ENCODE measurements around the gene MRTO4. TPM values are rescaled to one million over a fixed set of nuclear protein-coding genes. Genes with fewer than 3 reads are reported as not detected.

MRTO4 gene
- polyA plus RNA-seq, 1 of the 3 experiments (the other 2 are of a cell fraction), result 48.4 TPM

- no peak for TF ChIP-seq REST (IDR thresholded peaks at IDR 0.05; ENCODE audit: low read depth, low read length)
- no peak for TF ChIP-seq MAX (IDR thresholded peaks at IDR 0.05; ENCODE audit: low read depth)
- no peak for TF ChIP-seq CHD2 (IDR thresholded peaks at IDR 0.05; ENCODE audit: low read length, partially characterized antibody)
- no peak for TF ChIP-seq NFIC (IDR thresholded peaks at IDR 0.05; ENCODE audit: borderline replicate concordance)
- TF ChIP-seq TAF1 (IDR thresholded peaks at IDR 0.05; ENCODE audit: borderline replicate concordance, low read depth, low read length), result no peak
- TF ChIP-seq, protein P1, sequence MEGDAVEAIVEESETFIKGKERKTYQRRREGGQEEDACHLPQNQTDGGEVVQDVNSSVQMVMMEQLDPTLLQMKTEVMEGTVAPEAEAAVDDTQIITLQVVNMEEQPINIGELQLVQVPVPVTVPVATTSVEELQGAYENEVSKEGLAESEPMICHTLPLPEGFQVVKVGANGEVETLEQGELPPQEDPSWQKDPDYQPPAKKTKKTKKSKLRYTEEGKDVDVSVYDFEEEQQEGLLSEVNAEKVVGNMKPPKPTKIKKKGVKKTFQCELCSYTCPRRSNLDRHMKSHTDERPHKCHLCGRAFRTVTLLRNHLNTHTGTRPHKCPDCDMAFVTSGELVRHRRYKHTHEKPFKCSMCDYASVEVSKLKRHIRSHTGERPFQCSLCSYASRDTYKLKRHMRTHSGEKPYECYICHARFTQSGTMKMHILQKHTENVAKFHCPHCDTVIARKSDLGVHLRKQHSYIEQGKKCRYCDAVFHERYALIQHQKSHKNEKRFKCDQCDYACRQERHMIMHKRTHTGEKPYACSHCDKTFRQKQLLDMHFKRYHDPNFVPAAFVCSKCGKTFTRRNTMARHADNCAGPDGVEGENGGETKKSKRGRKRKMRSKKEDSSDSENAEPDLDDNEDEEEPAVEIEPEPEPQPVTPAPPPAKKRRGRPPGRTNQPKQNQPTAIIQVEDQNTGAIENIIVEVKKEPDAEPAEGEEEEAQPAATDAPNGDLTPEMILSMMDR (IDR thresholded peaks at IDR 0.05), result no peak
- TF ChIP-seq RCOR1 (IDR thresholded peaks at IDR 0.05; ENCODE audit: low read length), result no peak
- no peak for TF ChIP-seq YY1 (IDR thresholded peaks at IDR 0.05; ENCODE audit: low read depth)
Observed at GRCh38 chr1:19210772-19211549, 40.6 kb upstream of the MRTO4 start (continued).

DNA sequence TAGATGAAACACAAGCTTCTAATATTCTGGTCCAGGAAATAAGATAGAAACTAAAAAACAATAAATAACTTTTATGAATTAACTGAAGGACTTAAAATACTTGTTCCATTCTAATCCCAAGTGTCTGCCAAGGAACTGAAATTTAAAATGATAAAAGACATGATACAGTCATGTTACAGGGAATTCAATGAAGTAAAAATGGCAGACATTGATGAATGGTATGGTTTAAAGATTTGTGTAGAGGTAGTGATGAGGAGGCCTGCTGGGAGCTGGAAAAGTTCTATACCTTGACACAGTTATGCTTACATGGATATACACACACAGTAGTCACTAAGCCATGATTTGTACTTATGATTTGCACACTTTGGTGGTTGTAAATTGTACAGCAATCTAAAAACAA lies 39.4 kb upstream of the MRTO4 start:
- POLR2A ChIA-PET, result no interaction called here
- no peak overlapping the region for H2AFZ ChIP-seq (ENCODE audit: low read depth)
- no peaks in the 10 kb centered on the region for H3K9me2 ChIP-seq
- TF ChIP-seq IRF3 (IDR thresholded peaks at IDR 0.05; ENCODE audit: low read depth, low read length) (no peak), RFX5 (IDR thresholded peaks at IDR 0.05; ENCODE audit: low read length) (no peak), USF2 (IDR thresholded peaks at IDR 0.05; ENCODE audit: borderline replicate concordance, low read depth, low read length) (no peak), NFIC (IDR thresholded peaks at IDR 0.05; ENCODE audit: borderline replicate concordance) (no peak), GATA2 (CRISPR knock-in tag; IDR thresholded peaks at IDR 0.05) (no peak), TCF12 (IDR thresholded peaks at IDR 0.05) (no peak), EZH2phosphoT487 (IDR thresholded peaks at IDR 0.05; ENCODE audit: borderline replicate concordance, low read depth) (no peak), JUND (IDR thresholded peaks at IDR 0.05) (no peak), FOXJ3 (CRISPR knock-in tag; IDR thresholded peaks at IDR 0.05) (no peak)
- TF ChIP-seq, protein P1 (IDR thresholded peaks at IDR 0.05), result no peak
- peaks cover 99% of the 10 kb centered on the region for H3K79me2 ChIP-seq (ENCODE audit: insufficient read depth)
- H3K4me1 ChIP-seq (ENCODE audit: control insufficient read depth in 1 of 2, insufficient read depth in 2 of 2, low read depth in 1 of 2, low read length in 1 of 2), result peaks cover 21 to 22% of the 10 kb centered on the region in 2 experiments; a peak in 3 of 4 replicates
- no peaks in the 10 kb centered on the region for H3K27me3 ChIP-seq (ENCODE audit: insufficient read depth)
- no peak overlapping the region for H3K9ac ChIP-seq
- H3K27ac ChIP-seq (ENCODE audit: low read depth in 2 of 2, low read length in 1 of 2), result peak overlapping the region; percentile 4 to 37; a peak in 2 of 4 replicates
- H3K4me2 ChIP-seq, result peak overlapping the region; percentile 7; the same call in 1 of the 2 replicates
- DNase-seq, result no peak
- CTCF ChIA-PET, result interaction anchor here (1.5 to 2.5 kb wide), 2 partner anchors 28 to 33 kb away, joined by 3 to 6 read pairs; no protein-coding TSS in a partner anchor
- peaks cover 11% of the 10 kb centered on the region for H3F3A ChIP-seq (replicated peaks; ENCODE audit: insufficient read depth)
- H3K4me3 ChIP-seq (ENCODE audit: low read depth in 2 of 2, low read length in 1 of 2), result no peak overlapping the region
- peaks cover 20 to 40% of the 10 kb centered on the region in 2 experiments for H3K36me3 ChIP-seq (replicated peaks in 1 of 2; ENCODE audit: control insufficient read depth in 1 of 2, insufficient read depth in 2 of 2, low read length in 1 of 2)
- H3K9me3 ChIP-seq, result no peaks in the 10 kb centered on the region
- peaks cover 23% of the 10 kb centered on the region for H4K20me1 ChIP-seq (ENCODE audit: insufficient read depth)

All from SK-N-SH (cell line).